Measurements from ENCODE around the gene LAPTM4A. TPM values are rescaled to one million over a fixed set of nuclear protein-coding genes. Genes with fewer than 3 reads are reported as not detected.

Gene LAPTM4A
- total RNA-seq, 1 donor from 2014 or later = 241 TPM

DNA sequence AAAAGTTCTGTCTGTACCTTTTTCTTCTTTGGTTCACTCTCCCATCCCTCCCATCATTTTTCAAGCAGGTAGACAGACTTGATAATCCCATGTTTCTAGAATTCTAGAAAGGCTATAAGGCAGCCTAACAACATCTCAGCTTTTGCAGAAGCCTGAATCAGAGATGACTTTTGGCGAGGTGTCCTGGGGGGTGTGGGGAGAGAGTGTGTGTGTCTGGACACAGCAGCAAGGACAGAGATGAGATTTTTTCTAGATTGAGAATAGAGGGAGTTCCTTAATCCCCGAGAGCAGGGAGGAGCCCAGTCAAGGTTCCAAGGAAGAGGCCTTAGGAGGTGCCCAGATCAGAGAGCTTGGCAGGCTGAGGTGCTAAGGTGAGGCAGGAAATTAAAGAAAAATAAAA lies 22.0 kb upstream of the LAPTM4A start:
- Mint-ChIP-seq H3K27ac (peak overlapping the region; percentile 76), H3K9me3 (ENCODE audit: low read depth) (no peaks in the 10 kb centered on the region), H3K4me3 (ENCODE audit: low read depth) (no peak overlapping the region), H3K36me3 (ENCODE audit: insufficient read depth) (peaks cover 3% of the 10 kb centered on the region), H3K27me3 (no peaks in the 10 kb centered on the region), H3K4me1 (ENCODE audit: low read depth) (peaks cover 36% of the 10 kb centered on the region)
- TF ChIP-seq, protein P1, sequence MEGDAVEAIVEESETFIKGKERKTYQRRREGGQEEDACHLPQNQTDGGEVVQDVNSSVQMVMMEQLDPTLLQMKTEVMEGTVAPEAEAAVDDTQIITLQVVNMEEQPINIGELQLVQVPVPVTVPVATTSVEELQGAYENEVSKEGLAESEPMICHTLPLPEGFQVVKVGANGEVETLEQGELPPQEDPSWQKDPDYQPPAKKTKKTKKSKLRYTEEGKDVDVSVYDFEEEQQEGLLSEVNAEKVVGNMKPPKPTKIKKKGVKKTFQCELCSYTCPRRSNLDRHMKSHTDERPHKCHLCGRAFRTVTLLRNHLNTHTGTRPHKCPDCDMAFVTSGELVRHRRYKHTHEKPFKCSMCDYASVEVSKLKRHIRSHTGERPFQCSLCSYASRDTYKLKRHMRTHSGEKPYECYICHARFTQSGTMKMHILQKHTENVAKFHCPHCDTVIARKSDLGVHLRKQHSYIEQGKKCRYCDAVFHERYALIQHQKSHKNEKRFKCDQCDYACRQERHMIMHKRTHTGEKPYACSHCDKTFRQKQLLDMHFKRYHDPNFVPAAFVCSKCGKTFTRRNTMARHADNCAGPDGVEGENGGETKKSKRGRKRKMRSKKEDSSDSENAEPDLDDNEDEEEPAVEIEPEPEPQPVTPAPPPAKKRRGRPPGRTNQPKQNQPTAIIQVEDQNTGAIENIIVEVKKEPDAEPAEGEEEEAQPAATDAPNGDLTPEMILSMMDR (IDR thresholded peaks at IDR 0.05; ENCODE audit: unreplicated experiment) = no peak
- no peak for DNase-seq (ENCODE audit: low spot score, unreplicated experiment)

DNA sequence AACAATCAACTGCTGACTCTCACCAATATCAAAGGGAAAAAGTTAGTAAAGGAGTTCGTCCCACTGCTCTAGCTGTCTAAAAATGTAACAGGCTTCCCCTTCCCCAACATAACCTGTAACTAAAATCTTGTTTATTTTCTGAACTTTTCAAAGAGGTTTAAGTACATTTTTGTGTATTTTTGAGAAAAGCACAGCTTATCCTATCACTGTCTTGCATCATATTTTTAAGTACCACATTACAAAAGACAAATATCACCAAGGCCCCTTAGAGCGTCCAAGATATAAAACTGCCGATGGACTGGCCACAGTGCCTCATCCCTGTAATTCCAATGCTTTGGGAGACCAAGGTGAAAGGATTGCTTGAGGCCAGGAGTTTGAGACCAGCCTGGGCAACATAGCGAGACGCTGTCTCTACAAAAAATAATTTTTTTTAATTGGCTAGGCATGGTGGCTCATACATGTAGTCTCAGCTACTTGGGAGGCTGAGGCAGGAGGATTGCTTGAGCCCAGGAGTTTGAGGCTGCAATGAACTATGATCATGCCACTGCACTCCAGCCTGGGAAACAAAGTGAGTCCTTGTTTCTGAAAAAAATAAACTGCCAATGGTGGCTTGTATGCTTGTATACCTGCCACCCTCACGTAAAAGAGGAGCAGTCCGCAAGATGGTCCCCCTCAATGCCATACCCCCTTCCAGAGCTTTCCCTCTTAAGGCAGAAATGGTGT lies 21.2 kb upstream of the LAPTM4A start:
- Mint-ChIP-seq H3K36me3 (ENCODE audit: insufficient read depth) (peaks cover 3% of the 10 kb centered on the region), H3K4me1 (ENCODE audit: low read depth) (peaks cover 36% of the 10 kb centered on the region), H3K27ac (peak overlapping the region; percentile 98), H3K4me3 (ENCODE audit: low read depth) (no peak overlapping the region), H3K9me3 (ENCODE audit: low read depth) (peaks cover 3% of the 10 kb centered on the region), H3K27me3 (no peaks in the 10 kb centered on the region)
- TF ChIP-seq, protein P1 (IDR thresholded peaks at IDR 0.05; ENCODE audit: unreplicated experiment) = no peak
- no peak for DNase-seq (ENCODE audit: low spot score, unreplicated experiment)

DNA sequence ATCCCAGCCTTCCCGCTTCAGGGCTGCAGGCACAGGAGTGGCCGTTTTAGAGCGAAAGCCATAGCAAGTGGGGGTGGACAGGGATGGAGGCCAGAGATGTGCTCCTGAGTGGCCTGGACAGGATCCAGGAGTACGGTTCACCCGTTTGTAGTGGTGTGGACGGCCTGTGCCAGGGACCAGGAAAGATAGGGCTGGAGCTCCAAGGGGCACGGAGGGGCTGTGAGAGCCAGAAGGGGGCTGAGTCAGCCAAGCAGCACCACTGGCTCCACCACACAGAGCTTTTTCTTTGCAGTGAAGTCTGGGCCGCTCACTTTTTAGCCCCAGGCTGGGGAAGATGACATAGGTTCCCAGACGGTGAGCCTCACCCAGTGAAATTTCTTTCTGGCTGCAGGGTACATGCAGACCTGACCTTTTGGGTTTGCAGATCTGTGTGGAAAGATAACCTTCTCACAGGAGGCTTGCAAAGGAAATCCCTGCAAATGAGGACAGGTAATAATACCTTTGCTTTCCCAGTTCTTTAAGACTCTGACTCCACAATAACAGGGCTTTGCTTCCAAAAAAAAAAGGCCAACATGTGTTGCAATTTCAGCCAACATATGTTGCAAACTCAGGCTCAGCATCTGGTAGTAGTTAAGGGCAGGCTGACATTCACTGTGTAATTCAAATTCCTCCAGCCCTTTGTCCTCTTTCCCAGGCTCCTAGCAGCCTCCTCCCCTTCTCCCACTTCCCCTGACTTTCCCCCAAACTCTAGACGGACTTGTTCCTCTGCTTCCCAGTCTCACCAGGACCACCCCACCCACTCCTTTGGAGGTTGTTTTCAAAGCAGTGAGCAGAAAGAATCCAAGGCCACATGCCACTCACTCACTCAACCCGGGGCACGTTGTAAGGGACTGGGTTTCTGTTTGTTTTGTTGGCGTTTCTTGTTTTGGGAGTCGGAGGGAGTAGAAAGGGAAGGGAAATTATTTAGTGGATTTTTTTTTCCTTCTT lies 20.3 kb upstream of the LAPTM4A start:
- H3K9me3 Mint-ChIP-seq (ENCODE audit: low read depth) = peaks cover 4% of the 10 kb centered on the region
- TF ChIP-seq, protein P1 (IDR thresholded peaks at IDR 0.05; ENCODE audit: unreplicated experiment) = no peak
- H3K27me3 Mint-ChIP-seq = no peaks in the 10 kb centered on the region
- no peak for DNase-seq (ENCODE audit: low spot score, unreplicated experiment)
- peak overlapping the region; percentile 10 for H3K4me3 Mint-ChIP-seq (ENCODE audit: low read depth)
- H3K27ac Mint-ChIP-seq = peak overlapping the region; percentile 98
- peaks cover 36% of the 10 kb centered on the region for H3K4me1 Mint-ChIP-seq (ENCODE audit: low read depth)
- H3K36me3 Mint-ChIP-seq (ENCODE audit: insufficient read depth) = no peaks in the 10 kb centered on the region

DNA sequence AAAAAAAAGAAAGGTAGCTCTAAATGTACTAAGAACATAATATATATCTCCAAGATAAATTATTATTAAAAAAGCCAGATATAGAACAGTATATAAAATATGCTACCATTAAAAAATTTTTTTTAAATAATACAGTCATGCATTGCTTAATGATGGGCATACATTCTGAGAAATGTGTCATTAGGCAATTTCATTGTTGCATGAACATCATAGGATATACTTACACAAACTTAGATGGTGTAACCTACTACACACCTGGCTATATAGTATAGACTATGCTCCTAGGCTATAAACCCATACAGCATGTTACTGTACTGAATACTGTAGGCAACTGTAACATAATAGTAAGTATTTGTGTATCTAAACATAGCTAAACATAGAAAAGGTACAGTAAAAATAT lies 18.3 kb upstream of the LAPTM4A start:
- no peak for DNase-seq (ENCODE audit: low spot score, unreplicated experiment)
- Mint-ChIP-seq H3K36me3 (ENCODE audit: insufficient read depth) (no peaks in the 10 kb centered on the region), H3K4me1 (ENCODE audit: low read depth) (peaks cover 32% of the 10 kb centered on the region), H3K9me3 (ENCODE audit: low read depth) (peaks cover 4% of the 10 kb centered on the region), H3K27me3 (no peaks in the 10 kb centered on the region), H3K27ac (no peak overlapping the region), H3K4me3 (ENCODE audit: low read depth) (no peak overlapping the region)
- TF ChIP-seq, protein P1 (IDR thresholded peaks at IDR 0.05; ENCODE audit: unreplicated experiment) = no peak

DNA sequence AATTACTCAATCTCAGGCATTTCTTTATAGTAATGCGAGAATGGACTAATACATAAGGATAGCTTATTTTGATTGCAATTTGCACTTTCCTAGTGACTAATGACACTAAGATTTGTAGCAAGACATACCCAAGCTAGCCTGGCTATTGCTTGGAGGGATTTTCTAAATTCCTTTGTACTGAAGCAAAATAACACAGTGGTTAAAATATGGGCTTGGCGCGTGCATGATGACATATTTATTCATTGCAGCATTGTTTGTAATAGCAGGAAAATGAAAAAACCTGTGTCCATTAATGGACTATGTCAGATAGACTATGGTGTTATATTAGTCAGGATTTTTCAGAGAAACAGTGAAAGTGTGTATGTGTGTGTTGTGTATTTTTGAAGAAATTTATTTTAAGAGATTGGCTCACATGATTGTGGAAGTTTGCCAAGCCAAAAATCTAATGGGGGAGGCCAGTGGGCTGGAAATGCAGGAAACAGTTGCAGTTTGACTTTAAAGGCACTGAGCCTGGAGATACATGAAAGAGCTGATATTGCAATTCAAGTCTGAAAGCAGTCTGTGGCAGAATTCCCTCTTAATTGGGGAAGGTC lies 16.7 kb upstream of the LAPTM4A start:
- TF ChIP-seq, protein P1 (IDR thresholded peaks at IDR 0.05; ENCODE audit: unreplicated experiment) = no peak
- H3K9me3 Mint-ChIP-seq (ENCODE audit: low read depth) = peaks cover 4% of the 10 kb centered on the region
- DNase-seq (ENCODE audit: low spot score, unreplicated experiment) = no peak
- peaks cover 19% of the 10 kb centered on the region for H3K4me1 Mint-ChIP-seq (ENCODE audit: low read depth)
- H3K27ac Mint-ChIP-seq = no peak overlapping the region
- no peaks in the 10 kb centered on the region for H3K36me3 Mint-ChIP-seq (ENCODE audit: insufficient read depth)
- H3K27me3 Mint-ChIP-seq = no peaks in the 10 kb centered on the region
- no peak overlapping the region for H3K4me3 Mint-ChIP-seq (ENCODE audit: low read depth)
